Activated T-cell treated with anti-CD3 and anti-CD28 coated beads, Interleukin-2, amount 50 U/mL, for 24 hours (primary cell): ENCODE measurements around the gene LIPG.

ENCODE experiments used
- DNase-seq: peaks from one replicate; pipeline ENCODE4 v3.0.0-alpha.2; 2020
- H3K27ac Mint-ChIP-seq: 2 replicates; pipeline ENCODE4 v1.8.0; 2020; ENCODE audit warnings: mild to moderate bottlenecking, mixed read lengths
- H3K27me3 Mint-ChIP-seq: 2 replicates; pipeline ENCODE4 v1.8.0; 2020; ENCODE audit warnings: mixed read lengths
- H3K36me3 Mint-ChIP-seq: 2 replicates; pipeline ENCODE4 v1.8.0; 2020; ENCODE audit warnings: low read depth, mixed read lengths
- H3K4me1 Mint-ChIP-seq: 2 replicates; pipeline ENCODE4 v1.8.0; 2020; ENCODE audit warnings: low read depth, mixed read lengths
- H3K4me3 Mint-ChIP-seq: 2 replicates; pipeline ENCODE4 v1.8.0; 2020; ENCODE audit warnings: mild to moderate bottlenecking, moderate library complexity, mixed read lengths
- H3K9me3 Mint-ChIP-seq: 2 replicates; pipeline ENCODE4 v1.8.0; 2020; ENCODE audit warnings: mixed read lengths

LIPG gene

GRCh38 chr18:49621301-49621700 is 59.4 kb downstream of the LIPG start:
- no peak overlapping the region for H3K4me3 Mint-ChIP-seq
- no peak for DNase-seq
- H3K36me3 Mint-ChIP-seq = no peaks in the 10 kb centered on the region
- H3K4me1 Mint-ChIP-seq = no peaks in the 10 kb centered on the region
- peaks cover 21% of the 10 kb centered on the region for H3K27me3 Mint-ChIP-seq
- no peak overlapping the region for H3K27ac Mint-ChIP-seq
- H3K9me3 Mint-ChIP-seq = no peaks in the 10 kb centered on the region

- H3K36me3 Mint-ChIP-seq = no peaks in the 10 kb centered on the region
- H3K4me1 Mint-ChIP-seq = no peaks in the 10 kb centered on the region
These were observed 60.0 kb downstream of the LIPG start for GRCh38 chr18:49621717-49622351.

DNA sequence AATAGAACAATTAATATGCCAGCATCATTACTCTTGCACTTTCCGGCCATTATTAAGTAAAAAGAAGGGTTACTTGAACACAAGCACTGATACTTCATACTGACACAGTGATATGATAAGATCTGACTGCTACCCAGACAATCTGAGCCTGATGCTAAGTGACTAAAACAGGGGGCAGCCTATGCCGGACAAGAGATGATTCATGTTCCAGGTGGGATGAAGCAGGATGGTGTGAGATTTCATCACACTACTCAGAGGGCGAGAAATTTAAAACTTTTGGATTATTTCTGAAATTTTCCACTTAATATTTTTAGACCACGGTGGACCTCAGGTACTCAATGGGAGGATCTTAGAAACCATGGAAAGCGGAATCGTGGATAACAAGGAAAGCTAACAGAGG is 61.7 kb downstream of the LIPG start:
- Mint-ChIP-seq H3K27me3 (peaks cover 21% of the 10 kb centered on the region), H3K4me3 (no peak overlapping the region), H3K36me3 (no peaks in the 10 kb centered on the region), H3K9me3 (no peaks in the 10 kb centered on the region), H3K4me1 (no peaks in the 10 kb centered on the region), H3K27ac (no peak overlapping the region)
- no peak for DNase-seq

More at GRCh38 chr18:49621717-49622351, 60.0 kb downstream of the LIPG start:
- no peak for DNase-seq
- peaks cover 21% of the 10 kb centered on the region for H3K27me3 Mint-ChIP-seq
- no peak overlapping the region for H3K27ac Mint-ChIP-seq
- H3K9me3 Mint-ChIP-seq = no peaks in the 10 kb centered on the region
- H3K4me3 Mint-ChIP-seq = no peak overlapping the region

DNA sequence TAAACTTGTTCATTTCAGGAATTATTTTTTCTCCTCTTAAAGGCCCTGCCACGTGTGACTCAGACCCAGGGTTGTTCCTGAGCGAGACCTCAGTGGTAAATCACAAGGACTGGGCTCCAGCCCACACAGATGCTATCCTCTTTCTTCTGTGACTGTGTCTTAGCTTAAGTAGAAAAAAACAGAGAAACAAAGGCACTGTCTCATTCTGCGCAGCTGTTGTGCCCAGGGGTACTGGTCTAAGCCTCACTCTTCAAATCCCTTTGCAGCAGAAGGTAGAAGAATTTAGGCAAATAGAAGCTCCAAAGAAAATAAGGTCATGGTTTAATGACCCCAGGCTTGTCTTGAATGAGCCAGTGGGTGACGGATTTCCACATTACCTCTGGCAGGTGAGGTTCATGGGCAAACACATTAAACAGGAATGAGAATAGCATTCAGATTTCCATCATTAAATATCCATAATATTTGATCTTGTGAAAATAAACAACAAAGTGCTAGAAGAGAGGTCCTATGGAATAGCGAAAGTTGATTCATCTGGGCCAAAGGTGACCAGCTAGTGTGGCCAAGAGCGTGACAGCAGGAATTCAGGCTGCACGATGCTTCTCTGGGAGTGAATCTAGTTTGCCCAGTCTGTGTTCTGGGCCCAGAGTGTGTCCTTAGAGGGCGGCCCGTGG is 63.3 kb downstream of the LIPG start:
- Mint-ChIP-seq H3K4me3 (no peak overlapping the region), H3K27ac (no peak overlapping the region), H3K9me3 (no peaks in the 10 kb centered on the region), H3K4me1 (no peaks in the 10 kb centered on the region), H3K36me3 (no peaks in the 10 kb centered on the region), H3K27me3 (peaks cover 21% of the 10 kb centered on the region)
- no peak for DNase-seq

GRCh38 chr18:49626842-49627467 is 65.1 kb downstream of the LIPG start:
- Mint-ChIP-seq H3K9me3 (no peaks in the 10 kb centered on the region), H3K27ac (no peak overlapping the region), H3K4me1 (no peaks in the 10 kb centered on the region), H3K27me3 (peaks cover 13% of the 10 kb centered on the region), H3K4me3 (no peak overlapping the region), H3K36me3 (no peaks in the 10 kb centered on the region)
- DNase-seq = no peak

GRCh38 chr18:49628119-49628518 is 66.3 kb downstream of the LIPG start:
- no peaks in the 10 kb centered on the region for H3K9me3 Mint-ChIP-seq
- H3K36me3 Mint-ChIP-seq = no peaks in the 10 kb centered on the region
- H3K27ac Mint-ChIP-seq = no peak overlapping the region
- no peaks in the 10 kb centered on the region for H3K4me1 Mint-ChIP-seq
- no peak overlapping the region for H3K4me3 Mint-ChIP-seq
- no peak for DNase-seq
- H3K27me3 Mint-ChIP-seq = peaks cover 6% of the 10 kb centered on the region

- no peak for DNase-seq
- H3K36me3 Mint-ChIP-seq = no peaks in the 10 kb centered on the region
- H3K4me3 Mint-ChIP-seq = no peak overlapping the region
- H3K27ac Mint-ChIP-seq = no peak overlapping the region
- H3K9me3 Mint-ChIP-seq = no peaks in the 10 kb centered on the region
- peaks cover 6% of the 10 kb centered on the region for H3K27me3 Mint-ChIP-seq
- no peaks in the 10 kb centered on the region for H3K4me1 Mint-ChIP-seq
These were observed 67.3 kb downstream of the LIPG start for GRCh38 chr18:49628881-49629795.

- H3K4me3 Mint-ChIP-seq = no peak overlapping the region
- no peaks in the 10 kb centered on the region for H3K4me1 Mint-ChIP-seq
- DNase-seq = no peak
- no peaks in the 10 kb centered on the region for H3K27me3 Mint-ChIP-seq
- H3K27ac Mint-ChIP-seq = no peak overlapping the region
- no peaks in the 10 kb centered on the region for H3K36me3 Mint-ChIP-seq
- H3K9me3 Mint-ChIP-seq = no peaks in the 10 kb centered on the region
These were observed 68.4 kb downstream of the LIPG start for GRCh38 chr18:49630246-49630699.

GRCh38 chr18:49631146-49631866 is 69.4 kb downstream of the LIPG start:
- no peak for DNase-seq
- Mint-ChIP-seq H3K27ac (no peak overlapping the region), H3K4me3 (no peak overlapping the region), H3K9me3 (no peaks in the 10 kb centered on the region), H3K4me1 (no peaks in the 10 kb centered on the region), H3K36me3 (no peaks in the 10 kb centered on the region), H3K27me3 (peaks cover 3% of the 10 kb centered on the region)

- no peak for DNase-seq
These were observed 70.7 kb downstream of the LIPG start for GRCh38 chr18:49632588-49632987.

DNA sequence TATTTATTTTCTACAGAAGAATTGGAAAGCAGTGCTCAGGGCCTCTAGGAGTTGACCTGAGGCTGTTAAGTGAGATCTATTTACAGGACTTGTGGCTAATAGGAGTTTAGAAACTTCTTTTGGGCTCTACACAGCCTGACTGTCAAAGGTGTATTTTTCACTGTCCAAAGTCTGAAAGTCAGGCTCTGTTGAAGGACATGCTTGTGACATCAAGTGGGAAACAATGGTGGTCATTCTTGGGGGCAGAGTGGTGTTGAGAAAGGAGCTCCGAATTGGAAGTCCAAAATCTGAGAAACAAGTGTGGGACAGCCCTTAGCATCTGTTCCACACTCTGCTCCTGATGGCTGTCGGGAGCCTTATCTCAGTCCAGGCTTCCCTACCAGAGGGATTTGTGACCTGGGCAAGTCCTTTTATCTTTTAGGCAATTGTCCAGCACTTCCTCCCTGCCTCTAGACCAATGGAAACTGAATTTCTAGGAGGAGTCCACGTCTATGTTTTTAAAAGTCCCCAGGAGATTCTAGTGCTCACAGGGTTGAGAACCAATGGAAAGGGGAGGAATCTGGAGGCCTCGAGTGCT is 76.4 kb downstream of the LIPG start:
- Mint-ChIP-seq H3K27me3 (peaks cover 14% of the 10 kb centered on the region), H3K27ac (no peak overlapping the region), H3K4me1 (no peaks in the 10 kb centered on the region), H3K36me3 (no peaks in the 10 kb centered on the region), H3K4me3 (no peak overlapping the region), H3K9me3 (no peaks in the 10 kb centered on the region)
- no peak for DNase-seq

More at GRCh38 chr18:49632588-49632987, 70.7 kb downstream of the LIPG start:
- no peaks in the 10 kb centered on the region for H3K36me3 Mint-ChIP-seq
- no peak overlapping the region for H3K27ac Mint-ChIP-seq
- no peaks in the 10 kb centered on the region for H3K9me3 Mint-ChIP-seq
- peaks cover 9% of the 10 kb centered on the region for H3K27me3 Mint-ChIP-seq
- no peak overlapping the region for H3K4me3 Mint-ChIP-seq
- no peaks in the 10 kb centered on the region for H3K4me1 Mint-ChIP-seq

- no peaks in the 10 kb centered on the region for H3K9me3 Mint-ChIP-seq
- H3K4me1 Mint-ChIP-seq = no peaks in the 10 kb centered on the region
- no peak for DNase-seq
- no peak overlapping the region for H3K4me3 Mint-ChIP-seq
- H3K36me3 Mint-ChIP-seq = no peaks in the 10 kb centered on the region
- no peak overlapping the region for H3K27ac Mint-ChIP-seq
- H3K27me3 Mint-ChIP-seq = peaks cover 17% of the 10 kb centered on the region
These were observed 77.2 kb downstream of the LIPG start for GRCh38 chr18:49638891-49639557.

GRCh38 chr18:49639643-49640391 is 78.0 kb downstream of the LIPG start:
- Mint-ChIP-seq H3K9me3 (no peaks in the 10 kb centered on the region), H3K36me3 (no peaks in the 10 kb centered on the region), H3K4me1 (no peaks in the 10 kb centered on the region), H3K4me3 (no peak overlapping the region), H3K27me3 (peaks cover 17% of the 10 kb centered on the region), H3K27ac (no peak overlapping the region)
- no peak for DNase-seq
